HL-60 (cell line): ENCODE data around the gene AGMO.

ENCODE experiments used
- DNase-seq, 2 experiments: peaks; one replicate each; pipeline ENCODE4 v3.0.0-alpha.2; 2010 to 2020; ENCODE audit warnings: low read depth in 1 of 2, low spot score in 1 of 2
- H3K27ac ChIP-seq: fragments of 250-450 bp; sonication (Bioruptor Pico); replicated peaks from 2 replicates; pipeline ENCODE4 v1.5.1; 2020; ENCODE audit warnings: mild to moderate bottlenecking, moderate library complexity
- H3K27me3 ChIP-seq: fragments of 250-450 bp; sonication (Bioruptor Pico); 2 replicates; pipeline ENCODE4 v1.5.1; 2021; ENCODE audit warnings: mild to moderate bottlenecking, moderate library complexity; ENCODE audit not compliant: insufficient read depth, poor library complexity, severe bottlenecking
- H3K4me3 ChIP-seq: replicated peaks from 2 replicates; pipeline ENCODE4 v1.5.1; 2011; ENCODE audit warnings: mild to moderate bottlenecking, control low read depth, low read length; ENCODE audit not compliant: insufficient read depth
- CTCF ChIP-seq: IDR thresholded peaks from one replicate; pipeline ENCODE4 v1.5.1; 2011; ENCODE audit warnings: low read length, control low read depth, inconsistent platforms; ENCODE audit not compliant: insufficient read depth
- GABPA ChIP-seq: IDR thresholded peaks from 2 replicates; pipeline ENCODE4 v1.6.1; 2012; ENCODE audit warnings: low read depth
- POLR2AphosphoS5 ChIP-seq: IDR thresholded peaks from 2 replicates; pipeline ENCODE4 v1.6.1; 2012; ENCODE audit warnings: low read depth
- REST ChIP-seq: IDR thresholded peaks from 2 replicates; pipeline ENCODE4 v1.6.1; 2012; ENCODE audit warnings: low read depth; ENCODE audit not compliant: insufficient replicate concordance
- SPI1 ChIP-seq: IDR thresholded peaks from 2 replicates; pipeline ENCODE4 v1.6.1; 2012; ENCODE audit warnings: low read depth, mild to moderate bottlenecking, borderline replicate concordance

AGMO gene

GRCh38 chr7:15544050-15544449 lies 17.8 kb downstream of the AGMO start:
- no peak overlapping the region for H3K27ac ChIP-seq
- DNase-seq = no peak
- TF ChIP-seq SPI1 (no peak), POLR2AphosphoS5 (no peak), REST (no peak), CTCF (no peak), GABPA (no peak)
- H3K4me3 ChIP-seq = no peak overlapping the region
- H3K27me3 ChIP-seq = no peaks in the 10 kb centered on the region

- TF ChIP-seq GABPA (no peak), POLR2AphosphoS5 (no peak), REST (no peak), CTCF (no peak), SPI1 (no peak)
- Histone ChIP-seq H3K4me3 (no peak overlapping the region), H3K27me3 (no peaks in the 10 kb centered on the region), H3K27ac (no peak overlapping the region)
- DNase-seq = no peak
Observed at GRCh38 chr7:15543256-15543655, 18.6 kb downstream of the AGMO start.

- Histone ChIP-seq H3K27me3 (no peaks in the 10 kb centered on the region), H3K27ac (no peak overlapping the region), H3K4me3 (no peak overlapping the region)
- TF ChIP-seq GABPA (no peak), REST (no peak), SPI1 (no peak), POLR2AphosphoS5 (no peak), CTCF (no peak)
- no peak for DNase-seq
Observed at GRCh38 chr7:15527648-15528047, 34.2 kb downstream of the AGMO start.
